ENCODE measurements around the gene EXOSC1.

DNA sequence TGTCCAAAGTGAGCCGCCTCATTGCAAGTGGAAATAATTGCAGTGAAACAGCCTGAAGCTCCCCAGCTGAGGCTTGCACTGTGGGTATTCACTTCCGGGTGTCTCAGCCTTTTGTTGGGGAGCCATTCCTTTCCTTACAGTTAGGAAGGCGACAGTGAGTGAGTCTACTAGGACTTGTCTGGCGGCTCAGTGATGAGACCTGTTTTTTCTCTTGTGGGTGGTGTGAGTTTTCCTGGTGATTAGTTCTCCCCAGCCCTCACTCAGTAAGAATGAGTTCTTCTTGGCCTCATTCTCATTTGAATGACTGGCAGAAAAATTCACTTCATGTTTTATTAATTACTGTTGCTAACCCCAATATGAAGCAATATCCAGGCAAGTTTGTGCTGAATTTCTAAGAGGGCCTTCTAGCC lies 17.2 kb downstream of the EXOSC1 start:
- TF ChIP-seq, protein P1, sequence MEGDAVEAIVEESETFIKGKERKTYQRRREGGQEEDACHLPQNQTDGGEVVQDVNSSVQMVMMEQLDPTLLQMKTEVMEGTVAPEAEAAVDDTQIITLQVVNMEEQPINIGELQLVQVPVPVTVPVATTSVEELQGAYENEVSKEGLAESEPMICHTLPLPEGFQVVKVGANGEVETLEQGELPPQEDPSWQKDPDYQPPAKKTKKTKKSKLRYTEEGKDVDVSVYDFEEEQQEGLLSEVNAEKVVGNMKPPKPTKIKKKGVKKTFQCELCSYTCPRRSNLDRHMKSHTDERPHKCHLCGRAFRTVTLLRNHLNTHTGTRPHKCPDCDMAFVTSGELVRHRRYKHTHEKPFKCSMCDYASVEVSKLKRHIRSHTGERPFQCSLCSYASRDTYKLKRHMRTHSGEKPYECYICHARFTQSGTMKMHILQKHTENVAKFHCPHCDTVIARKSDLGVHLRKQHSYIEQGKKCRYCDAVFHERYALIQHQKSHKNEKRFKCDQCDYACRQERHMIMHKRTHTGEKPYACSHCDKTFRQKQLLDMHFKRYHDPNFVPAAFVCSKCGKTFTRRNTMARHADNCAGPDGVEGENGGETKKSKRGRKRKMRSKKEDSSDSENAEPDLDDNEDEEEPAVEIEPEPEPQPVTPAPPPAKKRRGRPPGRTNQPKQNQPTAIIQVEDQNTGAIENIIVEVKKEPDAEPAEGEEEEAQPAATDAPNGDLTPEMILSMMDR (IDR thresholded peaks at IDR 0.05), result no peak
- no peak for TF ChIP-seq POLR2A (IDR thresholded peaks at IDR 0.05)
